OCI-LY7 (cell line): Measurements from ENCODE around the gene ZBBX. TPM values are rescaled to one million over a fixed set of nuclear protein-coding genes. Genes with fewer than 3 reads are reported as not detected.

ENCODE experiments used
- BruUV-seq: library from RNA; stranded (reverse); fragments of 400-500 nt; replicated peaks from 2 replicates; lab custom pipeline; 2021; lab: Mats Ljungman, UMichigan
- CTCF ChIA-PET: fragments of 300-600 bp; sonication (Branson Sonifier 250); formaldehyde crosslinking; loops from one replicate; lab custom pipeline; 2022; ENCODE audit warnings: antibody characterized with exemption; ENCODE audit not compliant: unreplicated experiment; lab: Charles Lee
- POLR2A ChIA-PET: fragments of 300-600 bp; sonication (Branson Sonifier 250); formaldehyde crosslinking; loops from one replicate; lab custom pipeline; 2022; ENCODE audit warnings: antibody characterized with exemption; lab: Charles Lee
- DNase-seq: peaks from one replicate; pipeline ENCODE4 v3.0.0-alpha.2; 2015; ENCODE audit warnings: low spot score
- H2AFZ ChIP-seq: fragments of 200-600 bp; sonication (generic), shearing (Covaris generic); 2 replicates; pipeline ENCODE4 v1.6.1; 2014; ENCODE audit warnings: mild to moderate bottlenecking, antibody characterized with exemption, low read length, moderate library complexity
- H3K27ac ChIP-seq: fragments of 200-600 bp; sonication (generic); 2 replicates; pipeline ENCODE4 v1.5.1; 2014; ENCODE audit warnings: mixed run types, low read depth, mild to moderate bottlenecking, moderate library complexity, low read length, inconsistent platforms; ENCODE audit not compliant: poor library complexity, severe bottlenecking
- H3K36me3 ChIP-seq: fragments of 200-600 bp; sonication (generic); 2 replicates; pipeline ENCODE4 v1.6.1; 2014; ENCODE audit warnings: mild to moderate bottlenecking, antibody characterized with exemption, low read length, moderate library complexity, mixed read lengths; ENCODE audit not compliant: insufficient read depth
- H3K4me1 ChIP-seq: fragments of 200-600 bp; sonication (generic); 2 replicates; pipeline ENCODE4 v1.5.1; 2014; ENCODE audit warnings: mild to moderate bottlenecking, low read length; ENCODE audit not compliant: insufficient read depth, poor library complexity, severe bottlenecking
- H3K4me2 ChIP-seq: fragments of 200-600 bp; sonication (generic); 2 replicates; pipeline ENCODE4 v1.6.1; 2014; ENCODE audit warnings: mild to moderate bottlenecking, low read length
- H3K4me3 ChIP-seq: fragments of 200-600 bp; sonication (generic); 2 replicates; pipeline ENCODE4 v1.5.1; 2014; ENCODE audit warnings: mild to moderate bottlenecking, low read depth, low read length; ENCODE audit not compliant: poor library complexity, severe bottlenecking
- H3K79me2 ChIP-seq: fragments of 200-600 bp; sonication (generic); 2 replicates; pipeline ENCODE4 v1.6.1; 2016; ENCODE audit warnings: low read depth, mild to moderate bottlenecking, low read length, moderate library complexity, mixed read lengths; ENCODE audit not compliant: insufficient read depth
- H3K9me2 ChIP-seq: fragments of 200-600 bp; sonication (generic); 2 replicates; pipeline ENCODE4 v1.6.1; 2016; ENCODE audit warnings: mild to moderate bottlenecking, low read length, mixed read lengths; ENCODE audit not compliant: insufficient read depth
- H3K9me3 ChIP-seq: fragments of 200-600 bp; sonication (generic); 2 replicates; pipeline ENCODE4 v1.6.1; 2014; ENCODE audit warnings: mild to moderate bottlenecking, mixed run types, low read length, mixed read lengths
- H4K20me1 ChIP-seq: fragments of 200-600 bp; sonication (generic); 2 replicates; pipeline ENCODE4 v1.6.1; 2014; ENCODE audit warnings: mild to moderate bottlenecking, antibody characterized with exemption, low read length, moderate library complexity, mixed read lengths; ENCODE audit not compliant: insufficient read depth
- EZH2phosphoT487 ChIP-seq: fragments of 200-600 bp; sonication (generic); IDR thresholded peaks from 2 replicates; pipeline ENCODE4 v1.6.1; 2018; ENCODE audit warnings: low read depth, borderline replicate concordance, mild to moderate bottlenecking, mixed run types, antibody characterized with exemption, low read length, moderate library complexity, mixed read lengths
- intact Hi-C: fragments of 100-400 bp; cut with micrococcal nuclease; formaldehyde crosslinking; loops from one replicate; pipeline ENCODE4 v1.10.0; 2022; ENCODE audit not compliant: unreplicated experiment
- total RNA-seq, 2 experiments: library from RNA; depleted of rRNA in 1 of 2; stranded (reverse); fragments of >200 nt in 1 of 2; shearing (Covaris generic) in 1 of 2; gene quantifications; 2 replicates each; pipeline ENCODE4 v1.2.3, GENCODE V29; 2014 to 2022
- TF ChIP-seq, protein P1 (sequence below): fragments of 200-600 bp; sonication (generic); conservative IDR thresholded peaks from 2 replicates; pipeline ENCODE4 v1.5.1; 2014; ENCODE audit warnings: mild to moderate bottlenecking, antibody characterized with exemption, low read length, moderate library complexity, mixed read lengths

The ZBBX gene
- total RNA-seq, 2 experiments from 2014 or later, result not detected

GRCh38 chr3:167251678-167252077, 128.4 kb downstream of the ZBBX start:
- intact Hi-C loops, result no loop called here
- Histone ChIP-seq H3K27ac (no peak overlapping the region), H4K20me1 (no peaks in the 10 kb centered on the region), H3K4me2 (no peak overlapping the region), H3K9me3 (no peaks in the 10 kb centered on the region), H3K9me2 (no peaks in the 10 kb centered on the region), H3K4me1 (no peaks in the 10 kb centered on the region), H2AFZ (no peak overlapping the region), H3K79me2 (no peaks in the 10 kb centered on the region), H3K4me3 (no peak overlapping the region), H3K36me3 (no peaks in the 10 kb centered on the region)
- POLR2A ChIA-PET, result no interaction called here
- TF ChIP-seq, protein P1, sequence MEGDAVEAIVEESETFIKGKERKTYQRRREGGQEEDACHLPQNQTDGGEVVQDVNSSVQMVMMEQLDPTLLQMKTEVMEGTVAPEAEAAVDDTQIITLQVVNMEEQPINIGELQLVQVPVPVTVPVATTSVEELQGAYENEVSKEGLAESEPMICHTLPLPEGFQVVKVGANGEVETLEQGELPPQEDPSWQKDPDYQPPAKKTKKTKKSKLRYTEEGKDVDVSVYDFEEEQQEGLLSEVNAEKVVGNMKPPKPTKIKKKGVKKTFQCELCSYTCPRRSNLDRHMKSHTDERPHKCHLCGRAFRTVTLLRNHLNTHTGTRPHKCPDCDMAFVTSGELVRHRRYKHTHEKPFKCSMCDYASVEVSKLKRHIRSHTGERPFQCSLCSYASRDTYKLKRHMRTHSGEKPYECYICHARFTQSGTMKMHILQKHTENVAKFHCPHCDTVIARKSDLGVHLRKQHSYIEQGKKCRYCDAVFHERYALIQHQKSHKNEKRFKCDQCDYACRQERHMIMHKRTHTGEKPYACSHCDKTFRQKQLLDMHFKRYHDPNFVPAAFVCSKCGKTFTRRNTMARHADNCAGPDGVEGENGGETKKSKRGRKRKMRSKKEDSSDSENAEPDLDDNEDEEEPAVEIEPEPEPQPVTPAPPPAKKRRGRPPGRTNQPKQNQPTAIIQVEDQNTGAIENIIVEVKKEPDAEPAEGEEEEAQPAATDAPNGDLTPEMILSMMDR, result no peak
- no peak for TF ChIP-seq EZH2phosphoT487
- DNase-seq, result no peak
- CTCF ChIA-PET, result no interaction called here
- BruUV-seq, result no TSS peak

GRCh38 chr3:167246252-167246651, 133.8 kb downstream of the ZBBX start:
- Histone ChIP-seq H3K9me3 (no peaks in the 10 kb centered on the region), H3K9me2 (no peaks in the 10 kb centered on the region), H3K4me1 (no peaks in the 10 kb centered on the region), H3K4me2 (no peak overlapping the region), H3K36me3 (no peaks in the 10 kb centered on the region), H3K4me3 (no peak overlapping the region), H4K20me1 (no peaks in the 10 kb centered on the region), H2AFZ (no peak overlapping the region), H3K27ac (no peak overlapping the region), H3K79me2 (no peaks in the 10 kb centered on the region)
- ChIA-PET CTCF (no interaction called here), POLR2A (interaction anchor here (0.7 kb wide), 1 partner anchor 73 kb away, joined by 3 read pairs; no protein-coding TSS in a partner anchor)
- intact Hi-C loops, result no loop called here
- no TSS peak for BruUV-seq
- DNase-seq, result no peak
- no peak for TF ChIP-seq EZH2phosphoT487
- TF ChIP-seq, protein P1, result no peak

GRCh38 chr3:167241048-167241845, 138.8 kb downstream of the ZBBX start:
- no peaks in the 10 kb centered on the region for H3K36me3 ChIP-seq
- no peak overlapping the region for H3K4me2 ChIP-seq
- H3K79me2 ChIP-seq, result no peaks in the 10 kb centered on the region
- H3K27ac ChIP-seq, result no peak overlapping the region
- TF ChIP-seq, protein P1, result no peak
- no peak for TF ChIP-seq EZH2phosphoT487
- H4K20me1 ChIP-seq, result no peaks in the 10 kb centered on the region
- H3K9me2 ChIP-seq, result no peaks in the 10 kb centered on the region
- no peaks in the 10 kb centered on the region for H3K9me3 ChIP-seq
- no peaks in the 10 kb centered on the region for H3K4me1 ChIP-seq
- POLR2A ChIA-PET, result no interaction called here
- no peak overlapping the region for H3K4me3 ChIP-seq
- no TSS peak for BruUV-seq
- CTCF ChIA-PET, result no interaction called here
- DNase-seq, result no peak
- intact Hi-C loops, result no loop called here
- no peak overlapping the region for H2AFZ ChIP-seq
